K562 (cell line): ENCODE results near the gene SYTL2. TPM values are rescaled to one million over a fixed set of nuclear protein-coding genes. Genes with fewer than 3 reads are reported as not detected.

Source experiments
- ATAC-seq: fragments of 200-7000 bp; cut with Tn5 transposase; 3 replicates; pipeline ENCODE4 v1.9.1; 2020; ENCODE audit warnings: moderate library complexity
- BruUV-seq: library from RNA; stranded (reverse); fragments of 400-500 nt; replicated peaks from 2 replicates; lab custom pipeline; 2021; lab: Mats Ljungman, UMichigan
- CTCF ChIA-PET: fragments of 300-600 bp; formaldehyde crosslinking; extraction: SDS; loops from one replicate; lab custom pipeline; 2021; ENCODE audit warnings: low intra/inter-chr PET ratio; lab: Yijun Ruan, JAX
- POLR2A ChIA-PET: fragments of 300-600, 350-650 bp; sonication (Branson Sonifier 250); formaldehyde crosslinking; extraction: SDS; loops from one replicate; lab custom pipeline; 2021; ENCODE audit warnings: antibody characterized with exemption, inconsistent platforms; lab: Yijun Ruan, JAX
- DNase-seq, 4 experiments: peaks; one replicate each; pipeline versions ENCODE4 v3.0.0 to v3.0.0-alpha.2; 2011 to 2018; ENCODE audit warnings: low spot score in 3 of 4, mixed read lengths in 3 of 4; ENCODE audit errors: extremely low read depth in 1 of 4
- FAIRE-seq: peaks from 2 replicates; lab custom pipeline; 2011; peaks lifted over from hg19 to GRCh38; lab: Jason Lieb, UNC
- H2AFZ ChIP-seq: 2 replicates; pipeline ENCODE4 v1.6.0; 2011; ENCODE audit warnings: low read depth, low read length, control low read depth, inconsistent platforms
- H3K27ac ChIP-seq: fragments of 200-600 bp; 3 replicates; pipeline ENCODE4 v1.8.0; 2011; ENCODE audit warnings: low read depth, mild to moderate bottlenecking, control low read depth, inconsistent platforms, low read length, moderate library complexity, mixed read lengths; ENCODE audit errors: extremely low read depth
- H3K27me3 ChIP-seq, 2 experiments: fragments of 300-600 bp in 1 of 2; 2 replicates in 1 of 2; 3 replicates in 1 of 2; pipeline versions ENCODE4 v1.6.0 to v1.8.0; 2011; ENCODE audit warnings: inconsistent platforms in 2 of 2, low read length in 2 of 2, mild to moderate bottlenecking in 1 of 2, mixed read lengths in 1 of 2, moderate library complexity in 1 of 2; ENCODE audit not compliant: control insufficient read depth in 2 of 2, insufficient read depth in 2 of 2
- H3K36me3 ChIP-seq: fragments of 300-600 bp; 3 replicates; pipeline ENCODE4 v1.8.0; 2011; ENCODE audit warnings: mild to moderate bottlenecking, low read length, inconsistent platforms; ENCODE audit not compliant: control insufficient read depth, insufficient read depth
- H3K4me1 ChIP-seq, 2 experiments: fragments of 200-600 bp in 1 of 2; replicated peaks in 1 of 2; 2 replicates in 1 of 2; 3 replicates in 1 of 2; pipeline versions ENCODE4 v1.5.1 to v1.8.0; 2011; ENCODE audit warnings: inconsistent platforms in 2 of 2, low read length in 2 of 2, mild to moderate bottlenecking in 1 of 2, mixed read lengths in 1 of 2, moderate library complexity in 1 of 2; ENCODE audit not compliant: control insufficient read depth in 2 of 2, insufficient read depth in 2 of 2
- H3K4me2 ChIP-seq: 2 replicates; pipeline ENCODE4 v1.6.1; 2011; ENCODE audit warnings: low read length, control low read depth, inconsistent platforms, mixed read lengths; ENCODE audit not compliant: insufficient read depth
- H3K4me3 ChIP-seq: fragments of 200-600 bp; sonication (generic), shearing (Covaris generic); 2 replicates; pipeline ENCODE4 v1.5.1; 2016; ENCODE audit warnings: control low read depth, inconsistent platforms
- H3K79me2 ChIP-seq: fragments of 200-600 bp; 3 replicates; pipeline ENCODE4 v1.8.0; 2011; ENCODE audit warnings: low read length, inconsistent platforms; ENCODE audit not compliant: control insufficient read depth, insufficient read depth
- H3K9ac ChIP-seq, 2 experiments: 2 replicates each; pipeline versions ENCODE4 v1.6.0 to v1.6.1; 2011; ENCODE audit warnings: low read depth in 2 of 2, low read length in 2 of 2, control low read depth in 1 of 2, inconsistent platforms in 1 of 2, mild to moderate bottlenecking in 1 of 2, mixed read lengths in 1 of 2; ENCODE audit not compliant: insufficient read depth in 1 of 2
- H3K9me1 ChIP-seq: one replicate; pipeline ENCODE4 v1.6.0; 2011; ENCODE audit warnings: inconsistent platforms, mild to moderate bottlenecking, low read length, moderate library complexity; ENCODE audit not compliant: control insufficient read depth, insufficient read depth
- H3K9me3 ChIP-seq: replicated peaks from 2 replicates; pipeline ENCODE4 v1.5.1; 2011; ENCODE audit warnings: low read depth, low read length, inconsistent platforms; ENCODE audit not compliant: control insufficient read depth, insufficient read depth
- H4K20me1 ChIP-seq: replicated peaks from 2 replicates; pipeline ENCODE4 v1.6.1; 2011; ENCODE audit warnings: low read length, inconsistent platforms, mixed read lengths; ENCODE audit not compliant: control insufficient read depth, insufficient read depth
- ILK ChIP-seq: fragments of 450-650 bp; IDR thresholded peaks from 2 replicates; pipeline ENCODE4 v1.6.1; 2016; ENCODE audit warnings: missing genetic modification characterization, low read depth, mild to moderate bottlenecking, missing compliant biosample characterization, moderate library complexity, borderline replicate concordance
- KAT8 ChIP-seq: fragments of 450-650 bp; IDR thresholded peaks from 2 replicates; pipeline ENCODE4 v1.6.1; 2016; ENCODE audit warnings: low read depth, mild to moderate bottlenecking
- SMAD1 ChIP-seq: fragments of 150-350 bp; IDR thresholded peaks from 2 replicates; pipeline ENCODE4 v1.6.1; 2014; ENCODE audit warnings: low read length, low read depth; ENCODE audit not compliant: partially characterized antibody
- ZNF507 ChIP-seq: conservative IDR thresholded peaks from 2 replicates; pipeline ENCODE4 v1.6.1; 2017; ENCODE audit warnings: missing genetic modification characterization, missing compliant biosample characterization
- in situ Hi-C: fragments of 300-500 bp; cut with MboI; formaldehyde crosslinking; loops from 4 replicates; pipeline ENCODE4 v1.15.0; 2018; ENCODE audit warnings: inconsistent platforms, mixed read lengths
- intact Hi-C: fragments of 100-400 bp; cut with micrococcal nuclease; formaldehyde crosslinking; loops from 2 replicates; pipeline ENCODE4 v1.14.2; 2022
- polyA plus RNA-seq, 8 experiments: library from polyadenylated mRNA; depleted of rRNA in 4 of 8; stranded (reverse) in 5 of 8; unstranded in 3 of 8; fragments of >200 nt; fragmentation: Nextera tagmentation in 2 of 8; fragmentation: Illumina TruSeq in 1 of 8; extraction: Ambion mirVana in 2 of 8; extraction: Trizol in 1 of 8; gene quantifications; 2 replicates each; pipeline versions ENCODE4 v1.2.1 to v1.2.3, GENCODE V29; 2011 to 2014; ENCODE audit warnings: inconsistent platforms in 1 of 8, missing spikeins in 1 of 8
- total RNA-seq, 7 experiments: library from RNA; depleted of rRNA in 6 of 7; stranded (reverse); fragments of >200 nt in 6 of 7; fragmentation: Illumina TruSeq in 2 of 7; extraction: Trizol in 2 of 7; gene quantifications; 2 replicates each; pipeline versions ENCODE4 v1.2.1 to v1.2.3, GENCODE V29; 2011 to 2021; ENCODE audit warnings: low replicate concordance in 1 of 7
- TF ChIP-seq, protein P1 (sequence below): fragments of 450-650 bp; IDR thresholded peaks from 2 replicates; pipeline ENCODE4 v1.6.1; 2017; ENCODE audit warnings: mild to moderate bottlenecking, moderate library complexity
- TF ChIP-seq, protein P2 (sequence below): fragments of 250-450 bp; sonication (Bioruptor Pico); IDR thresholded peaks from 2 replicates; pipeline ENCODE4 v1.8.0; 2021; ENCODE audit warnings: moderate library complexity, mild to moderate bottlenecking, inconsistent platforms

SYTL2 gene
- total and polyA plus RNA-seq, 9 of the 15 experiments (the other 6 are each of a cell fraction or from before 2014, with no cell fraction given), result 0.05 to 0.57 (median 0.35) TPM

- Histone ChIP-seq H2AFZ (no peak overlapping the region), H3K27ac (no peak overlapping the region), H3K9me3 (no peaks in the 10 kb centered on the region), H3K79me2 (no peaks in the 10 kb centered on the region), H3K36me3 (no peaks in the 10 kb centered on the region), H3K4me2 (no peak overlapping the region), H4K20me1 (no peaks in the 10 kb centered on the region), H3K4me3 (no peak overlapping the region), H3K4me1 (no peaks in the 10 kb centered on the region), H3K9ac (no peak overlapping the region), H3K27me3 (peaks cover 4% of the 10 kb centered on the region in 2 experiments; a peak in 2 of 5 replicates), H3K9me1 (no peaks in the 10 kb centered on the region)
- peak; percentile 42 for FAIRE-seq
- ChIA-PET POLR2A (no interaction called here), CTCF (no interaction called here)
- DNase-seq, result no peak
- BruUV-seq, result no TSS peak
- intact Hi-C loops (no loop called here), in situ Hi-C loops (no loop called here)
- TF ChIP-seq, protein P1, sequence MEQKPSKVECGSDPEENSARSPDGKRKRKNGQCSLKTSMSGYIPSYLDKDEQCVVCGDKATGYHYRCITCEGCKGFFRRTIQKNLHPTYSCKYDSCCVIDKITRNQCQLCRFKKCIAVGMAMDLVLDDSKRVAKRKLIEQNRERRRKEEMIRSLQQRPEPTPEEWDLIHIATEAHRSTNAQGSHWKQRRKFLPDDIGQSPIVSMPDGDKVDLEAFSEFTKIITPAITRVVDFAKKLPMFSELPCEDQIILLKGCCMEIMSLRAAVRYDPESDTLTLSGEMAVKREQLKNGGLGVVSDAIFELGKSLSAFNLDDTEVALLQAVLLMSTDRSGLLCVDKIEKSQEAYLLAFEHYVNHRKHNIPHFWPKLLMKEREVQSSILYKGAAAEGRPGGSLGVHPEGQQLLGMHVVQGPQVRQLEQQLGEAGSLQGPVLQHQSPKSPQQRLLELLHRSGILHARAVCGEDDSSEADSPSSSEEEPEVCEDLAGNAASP, result no peak
- TF ChIP-seq, protein P2, sequence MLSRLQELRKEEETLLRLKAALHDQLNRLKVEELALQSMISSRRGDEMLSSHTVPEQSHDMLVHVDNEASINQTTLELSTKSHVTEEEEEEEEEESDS, result no peak
- no peak for TF ChIP-seq ILK
- no peak for TF ChIP-seq ZNF507
- TF ChIP-seq KAT8, result no peak
- no peak for TF ChIP-seq SMAD1
- ATAC-seq, result no peak
Measured at GRCh38 chr11:85705800-85706199, 105.1 kb downstream of the SYTL2 start.
